ENCODE data around the gene UPF2.

UPF2 gene

GRCh38 chr10:11958956-11959355 is 83.7 kb downstream of the UPF2 start:
- no peak overlapping the region for H3K4me3 Mint-ChIP-seq
- H3K4me1 Mint-ChIP-seq (ENCODE audit: low read depth): no peaks in the 10 kb centered on the region
- no peaks in the 10 kb centered on the region for H3K27me3 Mint-ChIP-seq
- H3K9me3 Mint-ChIP-seq (ENCODE audit: low read depth): no peaks in the 10 kb centered on the region
- no peak overlapping the region for H3K27ac Mint-ChIP-seq
- peaks cover 18% of the 10 kb centered on the region for H3K36me3 Mint-ChIP-seq

GRCh38 chr10:11951695-11952094 is 90.9 kb downstream of the UPF2 start:
- Mint-ChIP-seq H3K27ac (no peak overlapping the region), H3K9me3 (ENCODE audit: low read depth) (no peaks in the 10 kb centered on the region), H3K4me3 (no peak overlapping the region), H3K4me1 (ENCODE audit: low read depth) (peaks cover 4% of the 10 kb centered on the region), H3K27me3 (no peaks in the 10 kb centered on the region), H3K36me3 (peaks cover 12% of the 10 kb centered on the region)

- Mint-ChIP-seq H3K27ac (no peak overlapping the region), H3K4me3 (no peak overlapping the region), H3K36me3 (peaks cover 9% of the 10 kb centered on the region), H3K27me3 (no peaks in the 10 kb centered on the region), H3K4me1 (ENCODE audit: low read depth) (peaks cover 4% of the 10 kb centered on the region), H3K9me3 (ENCODE audit: low read depth) (no peaks in the 10 kb centered on the region)
Measured at GRCh38 chr10:11950325-11951018, 92.1 kb downstream of the UPF2 start.

- no peaks in the 10 kb centered on the region for H3K9me3 Mint-ChIP-seq (ENCODE audit: low read depth)
- H3K27me3 Mint-ChIP-seq: no peaks in the 10 kb centered on the region
- peaks cover 4% of the 10 kb centered on the region for H3K4me1 Mint-ChIP-seq (ENCODE audit: low read depth)
- peak overlapping the region; percentile 11 for H3K27ac Mint-ChIP-seq
- H3K36me3 Mint-ChIP-seq: peaks cover 5% of the 10 kb centered on the region
- H3K4me3 Mint-ChIP-seq: no peak overlapping the region
Measured at GRCh38 chr10:11949152-11949551, 93.5 kb downstream of the UPF2 start.

GRCh38 chr10:11946652-11947051 is 96.0 kb downstream of the UPF2 start:
- H3K4me1 Mint-ChIP-seq (ENCODE audit: low read depth): peaks cover 4% of the 10 kb centered on the region
- peaks cover 8% of the 10 kb centered on the region for H3K36me3 Mint-ChIP-seq
- no peak overlapping the region for H3K4me3 Mint-ChIP-seq
- no peaks in the 10 kb centered on the region for H3K9me3 Mint-ChIP-seq (ENCODE audit: low read depth)
- no peak overlapping the region for H3K27ac Mint-ChIP-seq
- H3K27me3 Mint-ChIP-seq: no peaks in the 10 kb centered on the region

- Mint-ChIP-seq H3K9me3 (ENCODE audit: low read depth) (no peaks in the 10 kb centered on the region), H3K36me3 (peaks cover 5% of the 10 kb centered on the region), H3K4me3 (no peak overlapping the region)
Measured at GRCh38 chr10:11936389-11937152, 106.0 kb downstream of the UPF2 start.

GRCh38 chr10:11934262-11934661 is 108.3 kb downstream of the UPF2 start:
- Mint-ChIP-seq H3K9me3 (ENCODE audit: low read depth) (no peaks in the 10 kb centered on the region), H3K4me1 (ENCODE audit: low read depth) (no peaks in the 10 kb centered on the region), H3K36me3 (peaks cover 7% of the 10 kb centered on the region), H3K27ac (no peak overlapping the region), H3K27me3 (no peaks in the 10 kb centered on the region), H3K4me3 (no peak overlapping the region)

More at GRCh38 chr10:11936389-11937152, 106.0 kb downstream of the UPF2 start:
- Mint-ChIP-seq H3K27me3 (no peaks in the 10 kb centered on the region), H3K4me1 (ENCODE audit: low read depth) (no peaks in the 10 kb centered on the region), H3K27ac (no peak overlapping the region)

GRCh38 chr10:11933577-11934223 is 108.9 kb downstream of the UPF2 start:
- no peaks in the 10 kb centered on the region for H3K4me1 Mint-ChIP-seq (ENCODE audit: low read depth)
- H3K9me3 Mint-ChIP-seq (ENCODE audit: low read depth): no peaks in the 10 kb centered on the region
- no peak overlapping the region for H3K4me3 Mint-ChIP-seq
- no peaks in the 10 kb centered on the region for H3K27me3 Mint-ChIP-seq
- H3K36me3 Mint-ChIP-seq: peaks cover 9% of the 10 kb centered on the region
- H3K27ac Mint-ChIP-seq: no peak overlapping the region

GRCh38 chr10:11931038-11931437 is 111.6 kb downstream of the UPF2 start:
- H3K36me3 Mint-ChIP-seq: peaks cover 15% of the 10 kb centered on the region
- no peak overlapping the region for H3K27ac Mint-ChIP-seq
- no peak overlapping the region for H3K4me3 Mint-ChIP-seq
- no peaks in the 10 kb centered on the region for H3K27me3 Mint-ChIP-seq
- no peaks in the 10 kb centered on the region for H3K4me1 Mint-ChIP-seq (ENCODE audit: low read depth)
- H3K9me3 Mint-ChIP-seq (ENCODE audit: low read depth): no peaks in the 10 kb centered on the region

- H3K27ac Mint-ChIP-seq: no peak overlapping the region
- H3K9me3 Mint-ChIP-seq (ENCODE audit: low read depth): no peaks in the 10 kb centered on the region
Measured at GRCh38 chr10:11930312-11930978, 112.2 kb downstream of the UPF2 start.

GRCh38 chr10:11927746-11928145 is 114.9 kb downstream of the UPF2 start:
- no peaks in the 10 kb centered on the region for H3K9me3 Mint-ChIP-seq (ENCODE audit: low read depth)
- no peak overlapping the region for H3K27ac Mint-ChIP-seq
- H3K27me3 Mint-ChIP-seq: no peaks in the 10 kb centered on the region
- peaks cover 16% of the 10 kb centered on the region for H3K36me3 Mint-ChIP-seq
- H3K4me1 Mint-ChIP-seq (ENCODE audit: low read depth): no peaks in the 10 kb centered on the region
- H3K4me3 Mint-ChIP-seq: no peak overlapping the region

More at GRCh38 chr10:11930312-11930978, 112.2 kb downstream of the UPF2 start:
- Mint-ChIP-seq H3K27me3 (no peaks in the 10 kb centered on the region), H3K36me3 (peaks cover 15% of the 10 kb centered on the region), H3K4me3 (no peak overlapping the region), H3K4me1 (ENCODE audit: low read depth) (no peaks in the 10 kb centered on the region)

- H3K36me3 Mint-ChIP-seq: peaks cover 10% of the 10 kb centered on the region
Measured at GRCh38 chr10:11921800-11922392, 120.7 kb downstream of the UPF2 start.

GRCh38 chr10:11919271-11919670 is 123.3 kb downstream of the UPF2 start:
- H3K27me3 Mint-ChIP-seq: no peaks in the 10 kb centered on the region
- no peak overlapping the region for H3K27ac Mint-ChIP-seq
- no peaks in the 10 kb centered on the region for H3K4me1 Mint-ChIP-seq (ENCODE audit: low read depth)
- H3K36me3 Mint-ChIP-seq: peaks cover 3% of the 10 kb centered on the region
- H3K4me3 Mint-ChIP-seq: no peak overlapping the region
- no peaks in the 10 kb centered on the region for H3K9me3 Mint-ChIP-seq (ENCODE audit: low read depth)

More at GRCh38 chr10:11921800-11922392, 120.7 kb downstream of the UPF2 start:
- Mint-ChIP-seq H3K4me3 (no peak overlapping the region), H3K4me1 (ENCODE audit: low read depth) (no peaks in the 10 kb centered on the region), H3K27me3 (no peaks in the 10 kb centered on the region), H3K9me3 (ENCODE audit: low read depth) (no peaks in the 10 kb centered on the region), H3K27ac (peak overlapping the region; percentile 16)

- Mint-ChIP-seq H3K4me3 (no peak overlapping the region), H3K9me3 (ENCODE audit: low read depth) (no peaks in the 10 kb centered on the region), H3K4me1 (ENCODE audit: low read depth) (no peaks in the 10 kb centered on the region), H3K27ac (no peak overlapping the region), H3K27me3 (no peaks in the 10 kb centered on the region), H3K36me3 (peaks cover 3% of the 10 kb centered on the region)
Measured at GRCh38 chr10:11918384-11918783, 124.2 kb downstream of the UPF2 start.
